ENCODE results near the gene YTHDF1.

The YTHDF1 gene

GRCh38 chr20:63183422-63184146, 32.3 kb downstream of the YTHDF1 start:
- no peak for DNase-seq (ENCODE audit: low read depth)

DNA sequence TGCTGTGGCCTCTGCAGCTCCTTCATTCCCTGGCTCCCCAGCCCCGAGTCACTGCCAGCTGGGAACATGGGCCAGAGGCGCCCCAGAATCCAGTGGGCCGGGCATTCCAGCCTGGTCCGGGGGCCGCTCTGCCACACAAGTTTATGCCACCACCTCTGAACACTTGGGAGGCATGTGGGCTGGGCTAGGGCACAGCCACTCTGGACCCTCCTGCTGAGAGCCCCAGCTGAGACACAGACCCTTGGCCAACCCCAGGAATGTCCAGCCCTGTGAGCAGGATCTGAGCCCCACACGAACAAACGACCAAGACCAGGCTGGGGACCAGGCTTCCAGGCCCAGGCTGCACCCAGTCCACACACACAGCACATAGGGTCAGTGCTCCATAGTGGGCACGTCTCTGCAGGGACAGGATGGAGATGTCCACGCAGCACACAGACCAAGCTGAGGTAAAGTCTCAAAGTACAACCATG, 33.0 kb downstream of the YTHDF1 start:
- DNase-seq (ENCODE audit: low read depth) = no peak

GRCh38 chr20:63182425-63182824, 33.5 kb downstream of the YTHDF1 start:
- DNase-seq (ENCODE audit: low read depth) = no peak

DNA sequence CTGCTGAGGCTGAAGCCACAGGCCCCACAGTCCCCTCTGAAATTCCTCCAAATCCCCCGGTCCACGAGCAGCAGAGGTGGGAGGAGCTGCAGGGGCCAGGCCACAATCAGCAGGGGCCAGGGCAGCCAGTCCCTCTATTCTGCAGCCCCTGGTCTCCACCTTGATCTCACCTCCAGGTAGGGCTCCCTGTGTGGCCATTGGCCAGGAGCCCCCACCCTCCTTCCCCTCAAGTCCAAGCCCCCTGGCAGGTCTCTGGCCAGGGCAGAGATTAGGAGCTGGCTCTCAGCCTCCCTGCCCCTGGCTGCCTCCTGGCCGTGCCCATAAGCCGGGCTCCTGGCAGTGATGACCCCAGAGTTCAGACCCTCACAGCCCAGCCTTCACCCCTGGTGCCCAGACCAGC, 34.7 kb downstream of the YTHDF1 start:
- no peak for DNase-seq (ENCODE audit: low read depth)

- no peak for DNase-seq (ENCODE audit: low read depth)
Observed at GRCh38 chr20:63180569-63181185, 35.3 kb downstream of the YTHDF1 start.

- DNase-seq (ENCODE audit: low read depth) = no peak
Observed at GRCh38 chr20:63179687-63180568, 36.0 kb downstream of the YTHDF1 start.

DNA sequence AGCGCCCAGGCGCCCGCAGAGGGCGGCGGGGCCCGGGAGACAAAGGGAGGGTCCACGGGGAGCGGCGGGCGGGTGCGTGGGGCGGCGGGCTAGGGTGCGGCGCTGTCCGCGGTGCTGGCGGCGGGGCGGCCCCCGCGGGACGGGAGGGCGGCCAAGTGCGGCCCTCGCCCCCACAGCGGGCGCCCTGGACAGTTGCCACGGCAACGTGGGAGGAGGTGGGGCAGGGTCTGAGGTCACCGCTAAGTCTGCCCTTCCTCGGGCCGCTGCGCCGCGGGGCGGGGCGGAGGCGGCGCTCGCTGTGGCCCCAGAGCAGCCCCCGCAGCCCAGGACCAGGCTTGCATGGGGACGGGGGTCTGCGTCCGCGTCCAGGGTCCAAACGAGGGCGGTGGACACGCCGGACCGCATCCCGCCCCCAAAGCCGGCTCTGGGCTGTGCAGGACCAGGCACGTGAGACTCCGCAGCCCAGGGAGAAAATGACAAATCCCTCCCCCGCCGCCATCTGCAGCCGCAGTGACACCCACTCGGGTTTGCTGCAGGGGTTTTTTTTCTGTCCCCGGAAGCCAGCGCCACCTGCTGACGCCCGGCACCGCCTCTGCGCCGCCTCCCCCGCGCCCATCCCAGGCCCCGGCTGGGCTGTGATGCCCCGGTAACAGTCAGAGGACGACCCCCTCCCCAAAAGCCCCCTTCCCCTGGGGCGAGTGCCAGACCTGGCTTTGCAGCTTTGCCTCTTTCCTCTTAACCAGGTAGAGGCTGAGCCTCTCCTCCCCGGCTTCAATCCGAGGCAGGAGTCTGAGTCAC, 36.8 kb downstream of the YTHDF1 start:
- no peak for DNase-seq (ENCODE audit: low read depth)

GRCh38 chr20:63178446-63178820, 37.5 kb downstream of the YTHDF1 start:
- no peak for DNase-seq (ENCODE audit: low read depth)

DNA sequence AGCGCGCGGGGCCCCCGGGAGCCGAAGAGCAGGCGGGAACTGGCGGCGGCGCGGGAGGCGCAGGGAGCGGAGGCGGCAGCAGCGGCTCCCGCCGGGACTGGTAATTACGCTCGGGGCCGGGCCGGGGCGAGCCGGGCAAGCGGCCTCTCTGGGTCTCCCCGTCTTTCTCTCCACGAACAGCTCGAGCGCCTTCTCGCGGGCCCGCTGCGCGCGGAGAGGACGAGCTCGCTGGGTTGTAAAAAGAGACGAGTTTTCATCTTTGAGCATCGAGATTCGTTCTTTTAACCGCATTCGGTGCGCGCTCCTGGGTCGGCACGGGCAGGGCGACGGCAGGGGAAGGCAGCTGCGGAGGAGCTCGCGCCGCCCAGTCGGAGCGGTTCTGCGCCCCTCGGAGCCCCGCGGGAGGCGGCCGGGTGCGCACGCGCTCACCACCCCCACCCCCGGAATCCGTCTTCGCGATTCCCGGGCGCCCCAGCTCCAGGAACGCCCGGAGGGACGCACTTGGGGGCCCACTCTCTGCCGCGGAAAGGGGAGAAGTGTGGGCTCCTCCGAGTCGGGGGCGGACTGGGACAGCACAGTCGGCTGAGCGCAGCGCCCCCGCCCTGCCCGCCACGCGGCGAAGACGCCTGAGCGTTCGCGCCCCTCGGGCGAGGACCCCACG, 38.0 kb downstream of the YTHDF1 start:
- no peak for DNase-seq (ENCODE audit: low read depth)

GRCh38 chr20:63177134-63177784, 38.7 kb downstream of the YTHDF1 start:
- DNase-seq (ENCODE audit: low read depth) = no peak

DNA sequence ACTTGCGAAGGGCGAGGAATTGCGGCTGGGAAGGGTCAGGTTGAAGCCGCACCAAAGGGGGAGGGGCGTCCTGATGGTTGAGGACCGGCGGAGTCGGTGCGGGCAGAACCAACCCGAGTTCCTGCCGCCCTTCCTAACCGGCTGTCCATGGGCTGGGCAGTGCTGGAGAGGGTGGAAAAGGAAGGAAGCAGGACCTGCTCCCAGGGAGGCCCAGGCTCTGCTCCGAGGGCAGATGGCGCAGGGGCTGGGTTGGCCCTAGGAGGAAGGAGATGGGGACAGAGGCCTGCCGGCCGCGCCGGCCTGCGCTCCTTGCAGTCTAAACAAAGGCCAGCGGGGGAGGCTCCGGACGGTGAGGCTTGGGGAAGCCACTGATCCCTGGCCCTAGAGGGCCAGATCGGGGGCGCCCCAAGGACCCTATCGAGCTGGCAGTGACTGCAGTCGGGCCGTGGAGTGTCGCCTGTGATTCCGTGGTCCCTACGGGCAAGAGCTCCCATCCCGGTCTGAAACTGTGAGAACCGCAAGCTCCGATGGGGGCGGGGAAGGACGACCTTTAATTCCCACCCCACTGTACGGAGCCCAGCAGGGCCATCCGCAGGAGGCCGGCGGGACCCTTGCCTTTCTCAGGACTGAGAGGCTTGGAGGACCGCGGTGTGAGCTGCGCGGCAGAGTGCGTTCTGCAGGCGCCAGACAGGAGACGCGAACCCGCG, 39.4 kb downstream of the YTHDF1 start:
- DNase-seq (ENCODE audit: low read depth) = no peak

GRCh38 chr20:63176034-63176426, 39.9 kb downstream of the YTHDF1 start:
- no peak for DNase-seq (ENCODE audit: low read depth)

DNA sequence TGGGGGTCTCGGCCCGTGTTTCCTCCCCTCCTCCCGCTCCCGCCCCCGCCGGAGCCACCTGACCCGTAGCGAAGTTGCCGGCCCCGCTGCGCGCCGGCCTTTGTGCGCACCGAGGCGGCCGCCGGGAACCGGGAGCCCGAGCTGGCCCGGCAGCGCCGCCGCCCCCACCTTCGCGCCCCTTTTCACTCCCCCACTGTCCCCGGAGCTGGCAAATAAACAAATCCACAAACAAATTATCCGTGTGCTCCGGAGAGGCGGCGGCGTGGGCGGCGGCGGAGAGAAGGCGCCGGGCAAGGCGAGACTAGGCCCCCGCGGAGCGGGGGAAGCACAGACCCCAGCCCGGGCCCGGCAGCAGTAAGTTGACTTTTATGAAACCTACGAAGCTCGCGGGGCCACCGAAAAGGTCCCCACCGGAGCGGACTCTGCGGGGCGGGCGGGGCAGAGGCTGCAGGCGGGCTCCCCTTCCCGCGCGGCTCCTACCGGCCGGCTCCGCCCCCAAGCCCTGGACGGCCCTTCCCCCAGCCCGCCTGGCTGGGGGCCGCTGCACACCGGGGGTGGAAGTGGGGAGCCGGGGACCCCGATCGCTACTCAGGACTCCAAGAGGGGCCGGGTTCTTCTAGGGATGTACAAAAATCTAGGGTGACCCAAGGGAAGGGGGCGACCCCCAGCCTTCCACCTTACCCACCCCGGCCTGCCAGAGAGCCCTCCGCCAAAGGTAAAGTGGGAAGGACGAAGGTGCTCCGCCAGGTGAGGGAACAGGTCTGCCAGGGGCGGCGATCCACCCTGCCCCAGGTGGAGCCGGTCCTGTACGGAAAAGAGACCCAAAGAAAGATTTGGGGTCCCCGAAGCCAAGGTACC, 40.7 kb downstream of the YTHDF1 start:
- DNase-seq (ENCODE audit: low read depth) = no peak

DNA sequence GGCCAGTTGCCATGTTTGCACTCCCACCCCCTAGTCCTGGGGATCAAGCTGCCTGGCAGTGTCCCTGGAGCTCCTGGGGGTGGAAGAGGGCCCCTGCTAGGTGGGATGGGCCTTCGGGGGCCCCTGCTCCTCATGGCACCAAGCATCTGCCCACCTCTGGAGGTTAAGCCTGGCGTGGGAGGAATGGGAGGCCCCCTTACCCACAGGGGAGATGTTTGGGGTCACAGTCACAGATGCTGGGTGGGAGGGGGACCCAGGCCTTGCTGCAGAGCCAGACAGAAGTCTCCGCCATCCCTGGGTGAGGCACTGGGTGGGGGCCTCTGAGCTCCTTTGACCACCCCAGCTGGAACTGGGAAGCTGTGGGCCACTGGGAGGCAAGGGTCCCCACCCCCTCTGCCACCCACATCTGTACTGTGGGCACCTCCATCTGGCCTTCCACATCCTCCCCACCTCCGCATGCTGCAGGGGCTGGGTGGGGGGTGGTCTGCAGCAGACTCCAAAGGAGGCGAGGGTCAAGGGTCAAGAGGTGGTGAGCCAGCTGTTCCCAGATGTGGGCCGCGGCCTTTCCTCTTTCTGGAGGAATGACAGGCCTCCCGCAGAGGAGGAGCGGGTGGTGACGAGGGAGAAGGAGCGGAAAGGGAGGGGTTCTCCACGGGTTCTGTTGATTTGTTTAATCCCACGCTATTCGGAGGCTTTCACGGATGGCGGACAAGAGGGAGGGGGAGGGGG, 41.5 kb downstream of the YTHDF1 start:
- no peak for DNase-seq (ENCODE audit: low read depth)

DNA sequence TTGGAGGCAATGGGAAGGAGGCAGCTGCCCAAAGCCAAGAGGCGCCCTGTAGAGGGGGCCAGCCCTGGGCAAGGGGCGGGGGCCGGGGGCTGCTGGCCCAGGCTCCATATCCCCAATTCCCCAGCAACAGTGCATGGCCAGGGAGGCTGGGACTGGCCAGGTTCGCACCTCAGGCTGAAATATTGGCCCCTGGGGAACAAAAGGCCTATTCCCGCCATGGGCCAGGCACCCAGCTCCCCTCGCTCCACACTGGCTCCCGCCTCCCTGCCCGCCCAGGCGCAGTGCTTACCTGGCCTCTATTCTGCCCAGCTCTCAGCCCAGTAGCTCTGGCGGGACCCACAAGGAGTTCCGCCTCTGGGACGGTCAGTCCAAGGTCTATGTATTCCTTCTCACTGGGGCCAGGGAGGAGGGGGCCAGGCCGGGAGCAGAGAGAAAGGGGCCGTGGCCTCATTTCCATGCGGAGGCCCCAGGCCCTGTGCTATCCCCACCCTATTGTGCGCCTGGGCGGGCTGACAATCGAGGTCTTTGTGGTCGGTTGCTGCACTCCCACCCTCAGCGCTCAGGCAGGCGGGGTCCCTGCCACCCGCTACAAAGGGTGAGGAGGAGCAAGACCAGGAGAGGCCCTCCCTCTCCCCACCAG, 42.3 kb downstream of the YTHDF1 start:
- no peak for DNase-seq (ENCODE audit: low read depth)

DNA sequence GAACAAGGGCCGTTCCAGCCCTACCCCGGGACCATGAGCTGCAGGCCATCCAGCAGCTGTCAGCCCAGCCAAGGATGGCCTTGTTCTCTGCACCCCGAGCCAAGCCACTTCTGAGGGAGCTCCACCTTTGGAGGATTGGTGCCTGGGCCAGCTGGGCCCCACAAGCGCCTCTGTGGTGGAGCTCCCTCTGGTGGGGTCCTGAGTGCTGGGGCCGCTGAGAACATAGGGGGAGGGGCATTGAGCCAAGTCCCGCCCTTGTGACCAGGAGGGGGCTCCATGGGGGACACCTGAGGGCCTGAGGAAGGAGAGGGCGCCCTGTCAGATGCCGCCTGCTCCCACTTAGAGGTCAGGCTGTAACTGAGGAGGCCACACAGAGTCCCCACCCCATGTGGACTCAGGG, 43.2 kb downstream of the YTHDF1 start:
- no peak for DNase-seq (ENCODE audit: low read depth)

DNA sequence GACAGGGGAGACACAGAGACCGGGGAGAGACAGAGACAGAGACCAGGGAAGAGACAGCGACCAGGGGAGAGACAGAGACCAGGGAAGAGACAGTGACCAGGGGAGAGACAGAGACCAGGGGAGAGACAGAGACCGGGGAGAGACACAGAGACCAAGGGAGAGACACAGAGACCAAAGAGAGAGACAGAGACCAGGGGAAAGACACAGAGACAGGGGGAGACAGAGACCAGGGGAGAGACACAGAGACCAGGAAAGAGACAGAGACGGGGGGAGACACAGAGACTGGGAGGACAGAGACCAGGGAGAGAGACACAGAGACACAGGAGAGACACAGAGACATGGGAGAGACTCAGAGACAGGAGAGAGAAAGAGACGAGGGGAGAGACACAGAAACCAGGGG, 43.9 kb downstream of the YTHDF1 start:
- no peak for DNase-seq (ENCODE audit: low read depth)

- DNase-seq (ENCODE audit: low read depth) = no peak
Observed at GRCh38 chr20:63169681-63170080, 46.2 kb downstream of the YTHDF1 start.

Data from stromal cell of bone marrow (primary cell).